Esophagus muscularis mucosa (tissue), 4 donors: ENCODE results near the gene LGALS1. TPM values are rescaled to one million over a fixed set of nuclear protein-coding genes. Genes with fewer than 3 reads are reported as not detected.

Source experiments
- DNase-seq: peaks from one replicate; pipeline ENCODE4 v3.0.0-alpha.2; 2017; ENCODE audit errors: extremely low spot score
- H3K27ac ChIP-seq, 4 donors: fragments of 200-600 bp; sonication (generic); replicated peaks in 1 of 4; 1 replicate in 3 of 4; 2 replicates in 1 of 4; pipeline ENCODE4 v1.5.1; 2016 to 2019; ENCODE audit warnings: mild to moderate bottlenecking in 1 of 4
- H3K27me3 ChIP-seq, 4 donors: fragments of 200-600 bp; sonication (generic); one replicate each; pipeline versions ENCODE4 v1.5.1 to v1.6.0; 2016 to 2019
- H3K36me3 ChIP-seq, 4 donors: fragments of 200-600 bp; sonication (generic); one replicate each; pipeline ENCODE4 v1.5.1; 2016 to 2019
- H3K4me1 ChIP-seq, 4 donors: fragments of 200-600 bp; sonication (generic); one replicate each; pipeline ENCODE4 v1.5.1; 2016 to 2019
- H3K4me3 ChIP-seq, 4 donors: fragments of 200-600 bp; sonication (generic); 1 replicate in 2 of 4; 2 replicates in 2 of 4; pipeline ENCODE4 v1.5.1; 2016 to 2019; ENCODE audit warnings: mild to moderate bottlenecking in 4 of 4, moderate library complexity in 1 of 4
- H3K9me3 ChIP-seq, 4 donors: fragments of 200-600 bp; sonication (generic); 1 replicate in 3 of 4; 2 replicates in 1 of 4; pipeline ENCODE4 v1.5.1; 2016 to 2019
- EP300 ChIP-seq: sonication (generic); formaldehyde crosslinking; IDR thresholded peaks from one replicate; pipeline ENCODE4 v1.6.1; 2017; ENCODE audit warnings: antibody characterized with exemption
- POLR2A ChIP-seq: fragments of 450-650 bp; IDR thresholded peaks from one replicate; pipeline ENCODE4 v1.6.1; 2017; ENCODE audit warnings: antibody characterized with exemption, moderate library complexity, mild to moderate bottlenecking, low read depth
- POLR2AphosphoS5 ChIP-seq, 2 donors: sonication (generic); formaldehyde crosslinking; IDR thresholded peaks; one replicate each; pipeline ENCODE4 v1.6.1; 2017; ENCODE audit warnings: antibody characterized with exemption in 2 of 2
- WGBS: methylation state at CpG from one replicate; pipeline ENCODE4 v1.1.5; 2018; 5-methylcytosine and 5-hydroxymethylcytosine counted together
- intact Hi-C: fragments of 100-400 bp; cut with DNase I; formaldehyde crosslinking; loops from one replicate; pipeline ENCODE4 v1.15.1; 2023
- total RNA-seq, 4 donors: library from RNA; depleted of rRNA; stranded (reverse); fragments of >200 nt; gene quantifications; one replicate each; pipeline versions ENCODE4 v1.1.0 to v1.2.1, GENCODE V29; 2016
- TF ChIP-seq, protein P1 (sequence below), 3 experiments: fragments of 200-600 bp in 2 of 3; fragments of 450-650 bp in 1 of 3; sonication (generic) in 2 of 3; IDR thresholded peaks; one replicate each; pipeline ENCODE4 v1.5.1; 2017 to 2019; ENCODE audit warnings: antibody characterized with exemption in 3 of 3, mild to moderate bottlenecking in 2 of 3, moderate library complexity in 1 of 3

LGALS1 gene
- total RNA-seq, 4 donors from 2014 or later, result 710 to 1,112 (median 1,021) TPM

GRCh38 chr22:37697538-37697835, 22.1 kb downstream of the LGALS1 start:
- no peaks in the 10 kb centered on the region for H3K27me3 ChIP-seq
- H3K27ac ChIP-seq, result peak overlapping the region in 1 of 4 donors; percentile 10
- no peaks in the 10 kb centered on the region for H3K9me3 ChIP-seq
- no peak for TF ChIP-seq EP300
- TF ChIP-seq POLR2AphosphoS5 (IDR thresholded peaks at IDR 0.05), result no peak
- TF ChIP-seq, protein P1, sequence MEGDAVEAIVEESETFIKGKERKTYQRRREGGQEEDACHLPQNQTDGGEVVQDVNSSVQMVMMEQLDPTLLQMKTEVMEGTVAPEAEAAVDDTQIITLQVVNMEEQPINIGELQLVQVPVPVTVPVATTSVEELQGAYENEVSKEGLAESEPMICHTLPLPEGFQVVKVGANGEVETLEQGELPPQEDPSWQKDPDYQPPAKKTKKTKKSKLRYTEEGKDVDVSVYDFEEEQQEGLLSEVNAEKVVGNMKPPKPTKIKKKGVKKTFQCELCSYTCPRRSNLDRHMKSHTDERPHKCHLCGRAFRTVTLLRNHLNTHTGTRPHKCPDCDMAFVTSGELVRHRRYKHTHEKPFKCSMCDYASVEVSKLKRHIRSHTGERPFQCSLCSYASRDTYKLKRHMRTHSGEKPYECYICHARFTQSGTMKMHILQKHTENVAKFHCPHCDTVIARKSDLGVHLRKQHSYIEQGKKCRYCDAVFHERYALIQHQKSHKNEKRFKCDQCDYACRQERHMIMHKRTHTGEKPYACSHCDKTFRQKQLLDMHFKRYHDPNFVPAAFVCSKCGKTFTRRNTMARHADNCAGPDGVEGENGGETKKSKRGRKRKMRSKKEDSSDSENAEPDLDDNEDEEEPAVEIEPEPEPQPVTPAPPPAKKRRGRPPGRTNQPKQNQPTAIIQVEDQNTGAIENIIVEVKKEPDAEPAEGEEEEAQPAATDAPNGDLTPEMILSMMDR (IDR thresholded peaks at IDR 0.05), result no peak
- TF ChIP-seq POLR2A, result no peak
- H3K36me3 ChIP-seq, result peaks cover 6 to 23% (median 19%) of the 10 kb centered on the region in 4 donors
- H3K4me3 ChIP-seq, result no peak overlapping the region
- peaks cover 11 to 20% (median 17%) of the 10 kb centered on the region in 4 donors for H3K4me1 ChIP-seq
- intact Hi-C loops, result no loop called here
- 66% methylated on average over 3 of the region's 3 CpGs for WGBS
- no peak for DNase-seq

DNA sequence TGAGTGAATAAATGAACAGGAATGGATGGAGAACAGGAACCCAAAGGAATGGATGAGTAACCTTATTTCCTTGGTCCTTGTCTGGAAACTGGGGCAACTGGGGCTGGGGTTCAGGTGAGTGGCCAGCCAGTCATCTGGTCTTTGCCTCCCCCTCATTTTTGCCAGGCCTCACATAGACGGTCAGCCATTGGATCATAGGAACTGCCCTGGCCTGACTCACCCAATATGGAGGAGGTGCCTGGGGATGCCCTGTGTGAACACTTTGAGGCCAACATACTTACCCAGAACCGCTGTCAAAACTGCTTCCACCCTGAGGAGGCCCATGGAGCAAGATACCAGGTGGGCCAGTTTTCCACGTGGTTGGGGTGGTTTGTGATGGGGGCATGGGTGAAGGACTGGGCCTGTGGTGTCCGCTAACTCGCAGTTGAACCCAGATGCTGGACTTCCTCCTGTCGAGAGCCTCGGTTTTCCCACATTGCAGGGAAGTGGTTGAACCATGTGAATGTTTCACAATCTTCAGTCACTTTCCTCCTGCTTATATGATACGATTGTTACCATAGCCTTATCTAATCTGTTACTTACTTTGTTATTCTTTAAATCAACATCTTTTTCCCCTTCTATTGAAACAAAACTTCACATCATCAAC, 25.8 kb downstream of the LGALS1 start:
- H3K36me3 ChIP-seq, result no peaks in the 10 kb centered on the region
- no peaks in the 10 kb centered on the region for H3K9me3 ChIP-seq
- H3K4me3 ChIP-seq, result no peak overlapping the region
- 74% methylated on average over 8 of the region's 8 CpGs for whole genome bisulfite sequencing
- intact Hi-C loops, result no loop called here
- TF ChIP-seq, protein P1 (IDR thresholded peaks at IDR 0.05), result no peak
- no peak for TF ChIP-seq EP300
- no peak for TF ChIP-seq POLR2AphosphoS5 (IDR thresholded peaks at IDR 0.05)
- no peak for TF ChIP-seq POLR2A
- peaks cover 7 to 11% (median 10%) of the 10 kb centered on the region in 4 donors for H3K4me1 ChIP-seq
- no peaks in the 10 kb centered on the region for H3K27me3 ChIP-seq
- DNase-seq, result no peak
- no peak overlapping the region for H3K27ac ChIP-seq

- H3K9me3 ChIP-seq, result no peaks in the 10 kb centered on the region
- H3K4me3 ChIP-seq, result no peak overlapping the region
- no peak overlapping the region for H3K27ac ChIP-seq
- H3K36me3 ChIP-seq, result no peaks in the 10 kb centered on the region
- intact Hi-C loops, result no loop called here
- WGBS, result 83% methylated on average over 7 of the region's 7 CpGs
- TF ChIP-seq, protein P1 (IDR thresholded peaks at IDR 0.05), result no peak
- TF ChIP-seq POLR2AphosphoS5 (IDR thresholded peaks at IDR 0.05), result no peak
- TF ChIP-seq EP300, result no peak
- TF ChIP-seq POLR2A, result no peak
- H3K4me1 ChIP-seq, result no peaks in the 10 kb centered on the region
- H3K27me3 ChIP-seq, result no peaks in the 10 kb centered on the region
- DNase-seq, result no peak
Observed at GRCh38 chr22:37703906-37704305, 28.5 kb downstream of the LGALS1 start.

- Histone ChIP-seq H3K27ac (no peak overlapping the region), H3K36me3 (no peaks in the 10 kb centered on the region), H3K27me3 (no peaks in the 10 kb centered on the region), H3K4me3 (no peak overlapping the region), H3K4me1 (no peaks in the 10 kb centered on the region), H3K9me3 (no peaks in the 10 kb centered on the region)
- no peak for DNase-seq
- TF ChIP-seq, protein P1 (IDR thresholded peaks at IDR 0.05), result no peak
- TF ChIP-seq POLR2A (no peak), POLR2AphosphoS5 (IDR thresholded peaks at IDR 0.05) (no peak), EP300 (no peak)
- intact Hi-C loops, result no loop called here
- WGBS, result 85% methylated on average over 3 of the region's 3 CpGs
Observed at GRCh38 chr22:37704645-37705044, 29.2 kb downstream of the LGALS1 start.

- intact Hi-C loops, result no loop called here
- DNase-seq, result no peak
- H3K9me3 ChIP-seq, result no peaks in the 10 kb centered on the region
Observed at GRCh38 chr22:37705205-37705604, 29.8 kb downstream of the LGALS1 start.

More at GRCh38 chr22:37705205-37705604, 29.8 kb downstream of the LGALS1 start:
- no peak overlapping the region for H3K4me3 ChIP-seq
- H3K27me3 ChIP-seq, result no peaks in the 10 kb centered on the region
- H3K27ac ChIP-seq, result no peak overlapping the region
- H3K36me3 ChIP-seq, result no peaks in the 10 kb centered on the region
- TF ChIP-seq POLR2AphosphoS5 (IDR thresholded peaks at IDR 0.05), result no peak
- no peak for TF ChIP-seq POLR2A
- TF ChIP-seq, protein P1 (IDR thresholded peaks at IDR 0.05), result no peak
- TF ChIP-seq EP300, result no peak
- 100% methylated on average over 3 of the region's 3 CpGs for WGBS
- H3K4me1 ChIP-seq, result no peaks in the 10 kb centered on the region
